Fibroblast of lung (primary cell): ENCODE data around the gene FNDC10. TPM values are rescaled to one million over a fixed set of nuclear protein-coding genes. Genes with fewer than 3 reads are reported as not detected.

ENCODE experiments used
- DNase-seq, 2 donors: peaks; one replicate each; pipeline versions ENCODE4 v3.0.0 to v3.0.0-alpha.2; 2010; ENCODE audit warnings: low read depth in 2 of 2
- H2AFZ ChIP-seq: 2 replicates; pipeline ENCODE4 v1.5.1; 2012; ENCODE audit warnings: low read length, control low read depth, inconsistent platforms
- H3K27ac ChIP-seq: 2 replicates; pipeline ENCODE4 v1.5.1; 2011; ENCODE audit warnings: low read length, control low read depth; ENCODE audit not compliant: insufficient read depth
- H3K27me3 ChIP-seq: 2 replicates; pipeline ENCODE4 v1.5.1; 2011; ENCODE audit warnings: mild to moderate bottlenecking, low read length; ENCODE audit not compliant: control insufficient read depth, insufficient read depth
- H3K36me3 ChIP-seq: 2 replicates; pipeline ENCODE4 v1.5.1; 2011; ENCODE audit warnings: low read length; ENCODE audit not compliant: control insufficient read depth, insufficient read depth
- H3K4me1 ChIP-seq: 2 replicates; pipeline ENCODE4 v1.5.1; 2011; ENCODE audit warnings: low read length; ENCODE audit not compliant: control insufficient read depth, insufficient read depth; ENCODE audit errors: extremely low read depth
- H3K4me2 ChIP-seq: 2 replicates; pipeline ENCODE4 v1.5.1; 2011; ENCODE audit warnings: low read length, control low read depth; ENCODE audit not compliant: insufficient read depth; ENCODE audit errors: extremely low read depth
- H3K4me3 ChIP-seq, 4 experiments: fragments of 200-600 bp in 1 of 4; sonication (generic) in 1 of 4; replicated peaks in 1 of 4; 2 replicates each; pipeline ENCODE4 v1.5.1; 2011 to 2016; ENCODE audit warnings: low read length in 4 of 4, low read depth in 3 of 4, mild to moderate bottlenecking in 3 of 4, control low read depth in 2 of 4, inconsistent platforms in 1 of 4, mixed read lengths in 1 of 4; ENCODE audit not compliant: insufficient read depth in 1 of 4; ENCODE audit errors: control extremely low read depth in 1 of 4
- H3K79me2 ChIP-seq: 2 replicates; pipeline ENCODE4 v1.5.1; 2012; ENCODE audit warnings: mild to moderate bottlenecking, low read length, inconsistent platforms; ENCODE audit not compliant: control insufficient read depth, insufficient read depth
- H3K9ac ChIP-seq: 2 replicates; pipeline ENCODE4 v1.5.1; 2011; ENCODE audit warnings: mild to moderate bottlenecking, low read length, control low read depth; ENCODE audit not compliant: insufficient read depth
- H3K9me3 ChIP-seq: 2 replicates; pipeline ENCODE4 v1.5.1; 2012; ENCODE audit warnings: low read depth, low read length; ENCODE audit not compliant: control insufficient read depth, insufficient read depth
- H4K20me1 ChIP-seq: 2 replicates; pipeline ENCODE4 v1.5.1; 2011; ENCODE audit warnings: low read length; ENCODE audit not compliant: control insufficient read depth, insufficient read depth; ENCODE audit errors: extremely low read depth
- EZH2 ChIP-seq: IDR thresholded peaks from 2 replicates; pipeline ENCODE4 v1.5.1; 2012; ENCODE audit warnings: low read length, control low read depth, mild to moderate bottlenecking; ENCODE audit errors: missing control alignments
- polyA plus RNA-seq, 2 donors: library from polyadenylated mRNA; depleted of rRNA in 1 of 2; stranded (reverse) in 1 of 2; unstranded in 1 of 2; fragments of >200 nt; gene quantifications; 2 replicates each; pipeline ENCODE4 v1.2.1, GENCODE V29; 2011 to 2012; ENCODE audit warnings: missing spikeins in 1 of 2
- total RNA-seq: library from RNA; depleted of rRNA; stranded (reverse); fragments of >200 nt; gene quantifications from 2 replicates; pipeline ENCODE4 v1.2.1, GENCODE V29; 2014
- TF ChIP-seq, protein P1 (sequence below), 2 donors: IDR thresholded peaks in 1 of 2; conservative IDR thresholded peaks in 1 of 2; 1 replicate in 1 of 2; 2 replicates in 1 of 2; pipeline ENCODE4 v1.5.1; 2011 to 2012; ENCODE audit warnings: low read length in 2 of 2, control low read depth in 1 of 2, inconsistent platforms in 1 of 2, low read depth in 1 of 2, mild to moderate bottlenecking in 1 of 2

FNDC10 gene
- total and polyA plus RNA-seq, 2 donors (not counting 1 experiment from before 2014, with no cell fraction given), result 0.50 to 2.0 TPM

DNA sequence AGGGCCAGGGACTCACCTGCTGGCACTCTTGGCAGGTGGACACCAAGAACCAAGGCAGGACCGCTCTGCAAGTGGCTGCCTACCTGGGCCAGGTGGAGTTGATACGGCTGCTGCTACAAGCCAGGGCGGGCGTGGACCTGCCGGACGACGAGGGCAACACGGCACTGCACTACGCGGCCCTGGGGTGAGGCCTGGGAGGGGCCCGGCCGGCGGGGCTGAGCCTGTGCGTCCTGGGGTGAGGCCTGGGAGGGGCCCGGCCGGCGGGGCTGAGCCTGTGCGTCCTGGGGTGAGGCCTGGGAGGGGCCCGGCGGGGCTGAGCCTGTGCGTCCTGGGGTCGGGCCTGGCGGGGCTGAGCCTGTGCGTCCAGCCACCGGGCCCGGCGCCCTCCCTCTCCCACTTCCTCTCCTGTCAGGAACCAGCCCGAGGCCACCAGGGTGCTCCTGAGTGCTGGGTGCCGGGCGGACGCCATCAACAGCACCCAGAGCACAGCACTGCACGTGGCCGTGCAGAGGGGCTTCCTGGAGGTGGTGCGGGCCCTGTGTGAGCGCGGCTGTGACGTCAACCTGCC is 27.4 kb upstream of the FNDC10 start:
- peaks cover 8% of the 10 kb centered on the region for H3K36me3 ChIP-seq
- no peak for DNase-seq
- peaks cover 6% of the 10 kb centered on the region for H3K27me3 ChIP-seq
- no peak overlapping the region for H3K9ac ChIP-seq
- TF ChIP-seq, protein P1, sequence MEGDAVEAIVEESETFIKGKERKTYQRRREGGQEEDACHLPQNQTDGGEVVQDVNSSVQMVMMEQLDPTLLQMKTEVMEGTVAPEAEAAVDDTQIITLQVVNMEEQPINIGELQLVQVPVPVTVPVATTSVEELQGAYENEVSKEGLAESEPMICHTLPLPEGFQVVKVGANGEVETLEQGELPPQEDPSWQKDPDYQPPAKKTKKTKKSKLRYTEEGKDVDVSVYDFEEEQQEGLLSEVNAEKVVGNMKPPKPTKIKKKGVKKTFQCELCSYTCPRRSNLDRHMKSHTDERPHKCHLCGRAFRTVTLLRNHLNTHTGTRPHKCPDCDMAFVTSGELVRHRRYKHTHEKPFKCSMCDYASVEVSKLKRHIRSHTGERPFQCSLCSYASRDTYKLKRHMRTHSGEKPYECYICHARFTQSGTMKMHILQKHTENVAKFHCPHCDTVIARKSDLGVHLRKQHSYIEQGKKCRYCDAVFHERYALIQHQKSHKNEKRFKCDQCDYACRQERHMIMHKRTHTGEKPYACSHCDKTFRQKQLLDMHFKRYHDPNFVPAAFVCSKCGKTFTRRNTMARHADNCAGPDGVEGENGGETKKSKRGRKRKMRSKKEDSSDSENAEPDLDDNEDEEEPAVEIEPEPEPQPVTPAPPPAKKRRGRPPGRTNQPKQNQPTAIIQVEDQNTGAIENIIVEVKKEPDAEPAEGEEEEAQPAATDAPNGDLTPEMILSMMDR (conservative IDR thresholded peaks at IDR 0.05 in 1 of 2, IDR thresholded peaks at IDR 0.05 in 1 of 2; ENCODE audit: low read depth in 1 of 2, low read length in 2 of 2), result no peak
- TF ChIP-seq EZH2, result no peak
- no peaks in the 10 kb centered on the region for H4K20me1 ChIP-seq
- no peaks in the 10 kb centered on the region for H3K4me1 ChIP-seq
- H3K79me2 ChIP-seq, result no peaks in the 10 kb centered on the region
- H2AFZ ChIP-seq, result no peak overlapping the region
- no peak overlapping the region for H3K27ac ChIP-seq
- H3K4me3 ChIP-seq, result no peak overlapping the region
- H3K9me3 ChIP-seq, result no peaks in the 10 kb centered on the region
- H3K4me2 ChIP-seq, result no peak overlapping the region

DNA sequence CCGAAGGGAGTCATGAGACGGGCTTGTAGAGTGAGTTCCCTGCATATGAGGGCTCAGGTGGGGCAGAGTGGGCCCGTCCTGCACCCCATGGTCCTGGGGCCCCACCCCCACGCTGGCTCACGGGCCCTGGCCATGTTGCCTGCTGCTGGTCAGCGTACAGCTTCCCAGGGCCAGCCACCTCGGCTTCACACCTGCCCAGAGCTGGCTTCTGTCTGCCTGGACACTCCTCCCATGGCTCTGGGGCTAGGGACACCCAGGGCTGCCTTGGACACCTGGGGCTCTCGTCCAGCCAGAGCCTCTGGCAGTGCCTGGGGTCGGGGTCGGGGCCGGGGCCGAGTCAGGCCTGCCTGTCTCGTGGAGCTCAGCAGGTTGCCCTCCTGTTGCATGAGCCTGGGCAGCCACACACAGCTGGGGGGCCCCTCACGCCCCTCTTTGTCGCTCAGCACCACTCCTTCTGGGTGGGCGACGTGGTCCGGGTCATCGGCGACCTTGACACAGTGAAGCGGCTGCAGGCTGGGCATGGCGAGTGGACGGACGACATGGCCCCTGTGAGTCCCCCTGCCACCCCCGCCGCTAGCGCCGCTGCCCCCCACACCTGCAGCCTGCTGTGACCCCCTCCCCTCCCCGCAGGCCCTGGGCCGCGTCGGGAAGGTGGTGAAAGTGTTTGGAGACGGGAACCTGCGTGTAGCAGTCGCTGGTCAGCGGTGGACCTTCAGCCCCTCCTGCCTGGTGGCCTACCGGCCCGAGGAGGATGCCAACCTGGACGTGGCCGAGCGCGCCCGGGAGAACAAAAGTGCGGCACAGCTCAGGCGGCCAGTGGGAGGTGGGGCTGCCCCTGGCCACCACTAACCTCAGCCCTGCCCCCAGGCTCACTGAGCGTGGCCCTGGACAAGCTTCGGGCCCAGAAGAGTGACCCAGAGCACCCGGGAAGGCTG is 26.5 kb upstream of the FNDC10 start:
- Histone ChIP-seq H3K4me1 (no peaks in the 10 kb centered on the region), H3K27ac (no peak overlapping the region), H3K4me3 (no peak overlapping the region), H2AFZ (no peak overlapping the region), H3K9ac (no peak overlapping the region), H3K4me2 (no peak overlapping the region), H3K79me2 (no peaks in the 10 kb centered on the region), H4K20me1 (no peaks in the 10 kb centered on the region), H3K27me3 (peaks cover 3% of the 10 kb centered on the region), H3K9me3 (no peaks in the 10 kb centered on the region), H3K36me3 (peaks cover 8% of the 10 kb centered on the region)
- no peak for DNase-seq
- no peak for TF ChIP-seq EZH2
- TF ChIP-seq, protein P1 (conservative IDR thresholded peaks at IDR 0.05 in 1 of 2, IDR thresholded peaks at IDR 0.05 in 1 of 2; ENCODE audit: low read depth in 1 of 2, low read length in 2 of 2), result no peak

DNA sequence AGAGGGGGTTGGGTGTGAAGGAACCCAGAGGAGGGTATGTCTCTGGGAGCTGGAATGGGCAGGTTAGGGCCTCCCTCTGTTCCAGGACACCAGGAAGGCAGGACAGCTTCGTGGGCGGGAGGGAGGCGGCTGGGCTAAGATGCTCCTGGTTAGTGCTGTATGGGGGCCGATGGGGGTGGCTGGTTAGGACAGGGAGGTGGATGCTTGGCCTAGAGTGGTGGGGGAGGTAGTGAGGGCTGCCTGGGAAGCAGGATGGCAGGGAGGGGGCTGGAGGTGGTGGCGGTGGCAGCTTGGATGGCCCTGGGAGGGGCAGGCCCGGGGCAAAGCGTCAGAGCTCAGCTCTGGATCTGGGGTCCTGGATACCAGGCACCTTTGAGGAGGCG is 25.9 kb upstream of the FNDC10 start:
- Histone ChIP-seq H3K36me3 (peaks cover 8% of the 10 kb centered on the region), H4K20me1 (no peaks in the 10 kb centered on the region), H3K9ac (no peak overlapping the region), H3K27me3 (no peaks in the 10 kb centered on the region), H3K4me1 (no peaks in the 10 kb centered on the region), H2AFZ (no peak overlapping the region), H3K4me2 (no peak overlapping the region), H3K4me3 (no peak overlapping the region), H3K79me2 (no peaks in the 10 kb centered on the region), H3K27ac (no peak overlapping the region), H3K9me3 (no peaks in the 10 kb centered on the region)
- DNase-seq, result no peak
- TF ChIP-seq, protein P1 (conservative IDR thresholded peaks at IDR 0.05 in 1 of 2, IDR thresholded peaks at IDR 0.05 in 1 of 2; ENCODE audit: low read depth in 1 of 2, low read length in 2 of 2), result no peak
- no peak for TF ChIP-seq EZH2
